SK-N-SH (cell line): ENCODE data around the gene ASB18. TPM values are rescaled to one million over a fixed set of nuclear protein-coding genes. Genes with fewer than 3 reads are reported as not detected.

Experiments
- CTCF ChIA-PET: fragments of 300-600, 350-600 bp; formaldehyde crosslinking; extraction: SDS; loops from one replicate; lab custom pipeline; 2021; lab: Yijun Ruan, JAX
- POLR2A ChIA-PET: fragments of 350-600 bp; sonication (Branson Sonifier 250); formaldehyde crosslinking; extraction: SDS; loops from one replicate; lab custom pipeline; 2020; ENCODE audit warnings: antibody characterized with exemption, inconsistent platforms; lab: Yijun Ruan, JAX
- DNase-seq: peaks from one replicate; pipeline ENCODE4 v3.0.0; 2012
- H2AFZ ChIP-seq: fragments of 200-600 bp; sonication (generic); 2 replicates; pipeline ENCODE4 v1.8.1; 2016; ENCODE audit warnings: antibody characterized with exemption, mild to moderate bottlenecking, low read depth
- H3F3A ChIP-seq: fragments of 200-600 bp; sonication (generic); replicated peaks from 2 replicates; pipeline ENCODE3; 2016; ENCODE audit warnings: antibody characterized with exemption, mild to moderate bottlenecking; ENCODE audit not compliant: insufficient read depth
- H3K27ac ChIP-seq, 2 experiments: fragments of 200-500 bp in 1 of 2; fragments of 200-600 bp in 1 of 2; sonication (Bioruptor generic) in 1 of 2; sonication (generic), shearing (Covaris generic) in 1 of 2; 2 replicates each; pipeline versions ENCODE4 v1.5.1 to v1.6.1; 2014 to 2016; ENCODE audit warnings: low read depth in 2 of 2, inconsistent platforms in 1 of 2, low read length in 1 of 2, mild to moderate bottlenecking in 1 of 2, mixed read lengths in 1 of 2
- H3K27me3 ChIP-seq: fragments of 200-600 bp; sonication (generic), shearing (Covaris generic); 2 replicates; pipeline ENCODE4 v1.6.1; 2016; ENCODE audit warnings: mixed run types; ENCODE audit not compliant: insufficient read depth
- H3K36me3 ChIP-seq, 2 experiments: fragments of 200-500 bp in 1 of 2; fragments of 200-600 bp in 1 of 2; sonication (Bioruptor generic) in 1 of 2; sonication (generic) in 1 of 2; replicated peaks in 1 of 2; 2 replicates each; pipeline versions ENCODE3 to v1.5.1; 2014 to 2016; ENCODE audit warnings: low read length in 1 of 2, mild to moderate bottlenecking in 1 of 2; ENCODE audit not compliant: insufficient read depth in 2 of 2, control insufficient read depth in 1 of 2
- H3K4me1 ChIP-seq, 2 experiments: fragments of 200-500 bp in 1 of 2; fragments of 200-600 bp in 1 of 2; sonication (Bioruptor generic) in 1 of 2; sonication (generic), shearing (Covaris generic) in 1 of 2; 2 replicates each; pipeline versions ENCODE4 v1.5.1 to v1.6.1; 2014 to 2016; ENCODE audit warnings: low read depth in 1 of 2, low read length in 1 of 2, mixed run types in 1 of 2; ENCODE audit not compliant: insufficient read depth in 2 of 2, control insufficient read depth in 1 of 2
- H3K4me2 ChIP-seq: fragments of 200-600 bp; sonication (generic), shearing (Covaris generic); 2 replicates; pipeline ENCODE4 v1.6.1; 2017; ENCODE audit warnings: mixed run types
- H3K4me3 ChIP-seq, 2 experiments: fragments of 200-500 bp in 1 of 2; fragments of 200-600 bp in 1 of 2; sonication (Bioruptor generic) in 1 of 2; sonication (generic), shearing (Covaris generic) in 1 of 2; 2 replicates each; pipeline versions ENCODE4 v1.5.1 to v1.8.1; 2014 to 2016; ENCODE audit warnings: low read depth in 2 of 2, inconsistent platforms in 1 of 2, low read length in 1 of 2, mild to moderate bottlenecking in 1 of 2, mixed read lengths in 1 of 2, moderate library complexity in 1 of 2
- H3K79me2 ChIP-seq: fragments of 200-600 bp; sonication (generic); 2 replicates; pipeline ENCODE4 v1.8.1; 2017; ENCODE audit warnings: mild to moderate bottlenecking; ENCODE audit not compliant: insufficient read depth
- H3K9ac ChIP-seq: fragments of 200-600 bp; sonication (generic); 2 replicates; pipeline ENCODE4 v1.6.1; 2017; ENCODE audit warnings: mixed run types
- H3K9me2 ChIP-seq: fragments of 200-600 bp; sonication (generic); 2 replicates; pipeline ENCODE4 v1.6.1; 2017; ENCODE audit warnings: mixed run types
- H3K9me3 ChIP-seq: fragments of 200-600 bp; sonication (generic); 2 replicates; pipeline ENCODE4 v1.6.1; 2017; ENCODE audit warnings: mixed run types, mild to moderate bottlenecking, moderate library complexity
- H4K20me1 ChIP-seq: fragments of 200-600 bp; sonication (generic); 2 replicates; pipeline ENCODE4 v1.6.1; 2017; ENCODE audit warnings: mild to moderate bottlenecking, mixed run types; ENCODE audit not compliant: insufficient read depth
- CHD2 ChIP-seq: fragments of 150-350 bp; IDR thresholded peaks from 2 replicates; pipeline ENCODE4 v1.6.1; 2018; ENCODE audit warnings: low read length; ENCODE audit not compliant: partially characterized antibody
- EP300 ChIP-seq, 2 experiments: IDR thresholded peaks; 2 replicates each; pipeline versions ENCODE4 v1.4.0 to v1.6.1; 2012; ENCODE audit warnings: borderline replicate concordance in 1 of 2, low read depth in 1 of 2, low read length in 1 of 2
- FOSL2 ChIP-seq: IDR thresholded peaks from 2 replicates; pipeline ENCODE4 v1.4.0; 2012; ENCODE audit warnings: low read depth, mild to moderate bottlenecking, moderate library complexity, borderline replicate concordance
- FOXJ3 ChIP-seq: sonication (generic); formaldehyde crosslinking; IDR thresholded peaks from 2 replicates; pipeline ENCODE4 v1.5.1; 2020; ENCODE audit warnings: mild to moderate bottlenecking, missing genetic modification reagents
- FOXM1 ChIP-seq: IDR thresholded peaks from 2 replicates; pipeline ENCODE4 v1.4.0; 2012; ENCODE audit warnings: low read depth, mild to moderate bottlenecking
- GABPA ChIP-seq: IDR thresholded peaks from 2 replicates; pipeline ENCODE4 v1.4.0; 2012; ENCODE audit warnings: low read depth, mild to moderate bottlenecking
- GATA2 ChIP-seq: sonication (generic); formaldehyde crosslinking; IDR thresholded peaks from 2 replicates; pipeline ENCODE4 v1.5.0; 2020; ENCODE audit warnings: mild to moderate bottlenecking, missing genetic modification reagents
- MEF2A ChIP-seq: IDR thresholded peaks from 2 replicates; pipeline ENCODE4 v1.4.0; 2012; ENCODE audit warnings: low read depth, borderline replicate concordance
- MXI1 ChIP-seq: IDR thresholded peaks from 2 replicates; pipeline ENCODE4 v1.6.1; 2012; ENCODE audit warnings: mild to moderate bottlenecking, low read depth, low read length, improper control_type of control experiment
- NRF1 ChIP-seq: IDR thresholded peaks from 2 replicates; pipeline ENCODE4 v1.6.1; 2012; ENCODE audit warnings: low read depth, mild to moderate bottlenecking, low read length
- POLR2AphosphoS5 ChIP-seq: IDR thresholded peaks from 2 replicates; pipeline ENCODE4 v1.6.1; 2012; ENCODE audit warnings: low read depth, low read length
- RFX5 ChIP-seq: IDR thresholded peaks from 2 replicates; pipeline ENCODE4 v1.6.1; 2012; ENCODE audit warnings: mild to moderate bottlenecking, improper control_type of control experiment, low read length
- SIN3A ChIP-seq: IDR thresholded peaks from 2 replicates; pipeline ENCODE4 v1.6.1; 2012; ENCODE audit warnings: low read depth, mild to moderate bottlenecking, low read length, moderate library complexity, borderline replicate concordance
- TCF12 ChIP-seq: IDR thresholded peaks from 2 replicates; pipeline ENCODE4 v1.4.0; 2012
- TEAD4 ChIP-seq: IDR thresholded peaks from 2 replicates; pipeline ENCODE4 v1.4.0; 2012; ENCODE audit warnings: mild to moderate bottlenecking, borderline replicate concordance; ENCODE audit not compliant: insufficient read depth
- YY1 ChIP-seq: IDR thresholded peaks from 2 replicates; pipeline ENCODE4 v1.4.0; 2012; ENCODE audit warnings: low read depth, mild to moderate bottlenecking
- WGBS: methylation state at CpG from one replicate; pipeline ENCODE4 v1.1.6; 2017; ENCODE audit warnings: low lambda C conversion rate; 5-methylcytosine and 5-hydroxymethylcytosine counted together
- polyA plus RNA-seq, 3 experiments: library from polyadenylated mRNA; depleted of rRNA; stranded (reverse); fragments of >200 nt; gene quantifications; 2 replicates each; pipeline ENCODE4 v1.2.3, GENCODE V29; 2012
- TF ChIP-seq, protein P1 (sequence below): fragments of 150-350 bp; IDR thresholded peaks from 2 replicates; pipeline ENCODE4 v1.6.1; 2017; ENCODE audit warnings: antibody characterized with exemption, low read length, low read depth, borderline replicate concordance
- TF ChIP-seq, protein P2 (sequence below): IDR thresholded peaks from 2 replicates; pipeline ENCODE4; 2012
- TF ChIP-seq, protein P3 (sequence below): fragments of 150-350 bp; IDR thresholded peaks from 2 replicates; pipeline ENCODE4 v1.6.1; 2016; ENCODE audit warnings: mild to moderate bottlenecking, low read depth, low read length
- TF ChIP-seq, protein P4 (sequence below): IDR thresholded peaks from 2 replicates; pipeline ENCODE4 v1.4.0; 2012; ENCODE audit warnings: low read depth

ASB18 gene
- polyA plus RNA-seq, 1 of the 3 experiments (the other 2 are of a cell fraction), result not detected

DNA sequence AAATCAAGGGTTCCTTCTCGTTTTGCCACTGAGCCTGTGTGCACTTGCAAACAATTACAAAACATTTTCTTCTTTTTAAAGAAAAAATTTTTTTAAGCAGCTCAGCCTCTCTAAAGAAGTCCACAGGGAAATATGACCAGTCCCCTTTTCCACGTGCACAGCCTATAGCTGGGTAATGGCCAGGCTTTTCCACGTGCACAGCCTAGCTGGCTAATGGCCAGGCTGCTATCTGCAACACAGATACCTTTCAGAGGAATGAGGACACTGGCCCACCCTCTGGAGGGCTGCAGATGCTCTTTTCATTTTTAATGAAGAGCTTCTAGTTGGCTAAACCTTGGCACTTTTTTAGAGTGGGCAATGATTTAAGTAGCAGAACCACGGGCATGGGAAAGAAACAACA lies 46.3 kb downstream of the ASB18 start:
- POLR2A ChIA-PET, result interaction anchor here (0.6 kb wide), 1 partner anchor 778 kb away, joined by 3 read pairs; no protein-coding TSS in a partner anchor
- no peaks in the 10 kb centered on the region for H4K20me1 ChIP-seq
- no peaks in the 10 kb centered on the region for H3K4me1 ChIP-seq
- no peak overlapping the region for H2AFZ ChIP-seq
- H3K4me2 ChIP-seq, result no peak overlapping the region
- no peaks in the 10 kb centered on the region for H3K9me2 ChIP-seq
- no peaks in the 10 kb centered on the region for H3K9me3 ChIP-seq
- WGBS, result 14% methylated on average over 4 of the region's 4 CpGs
- TF ChIP-seq SIN3A (no peak), MXI1 (peak; percentile 58; the same call in 1 of the 2 replicates)
- no peak overlapping the region for H3K4me3 ChIP-seq
- no peak overlapping the region for H3K9ac ChIP-seq
- peak; percentile 52 for DNase-seq
- no peaks in the 10 kb centered on the region for H3K79me2 ChIP-seq
- no peak overlapping the region for H3K27ac ChIP-seq
- H3F3A ChIP-seq, result no peaks in the 10 kb centered on the region
- H3K36me3 ChIP-seq, result no peaks in the 10 kb centered on the region
- CTCF ChIA-PET, result interaction anchor here (0.5 kb wide), 1 partner anchor 122 kb away, joined by 3 read pairs; no protein-coding TSS in a partner anchor
- no peaks in the 10 kb centered on the region for H3K27me3 ChIP-seq

DNA sequence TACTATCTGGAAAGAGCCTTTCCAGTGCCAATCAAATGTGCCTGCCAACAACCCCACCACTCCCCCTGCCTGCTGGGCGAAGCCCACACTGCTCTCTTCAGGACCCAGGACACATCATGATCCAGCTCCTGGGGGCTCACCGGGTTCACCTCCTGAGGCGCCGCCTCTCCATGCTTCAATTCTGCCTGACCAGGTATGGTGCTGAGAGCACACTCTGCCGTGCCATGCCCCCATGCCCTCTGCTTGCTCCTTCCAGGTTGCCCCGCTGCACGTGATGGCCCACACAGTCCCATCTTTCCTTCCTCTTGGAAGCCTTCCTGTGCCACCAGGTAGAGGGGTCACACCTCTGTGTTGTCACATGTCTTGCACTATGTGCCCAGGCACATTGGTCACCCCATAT lies 47.5 kb downstream of the ASB18 start:
- no peaks in the 10 kb centered on the region for H3K9me3 ChIP-seq
- H3F3A ChIP-seq, result no peaks in the 10 kb centered on the region
- no peak overlapping the region for H2AFZ ChIP-seq
- H3K9ac ChIP-seq, result no peak overlapping the region
- H3K27me3 ChIP-seq, result no peaks in the 10 kb centered on the region
- 59% methylated on average over 7 of the region's 7 CpGs for WGBS
- no peaks in the 10 kb centered on the region for H3K79me2 ChIP-seq
- DNase-seq, result no peak
- POLR2A ChIA-PET, result no interaction called here
- H3K9me2 ChIP-seq, result no peaks in the 10 kb centered on the region
- H3K4me1 ChIP-seq, result no peaks in the 10 kb centered on the region
- TF ChIP-seq TCF12 (no peak), RFX5 (no peak), EP300 (IDR thresholded peaks at IDR 0.05; ENCODE audit: borderline replicate concordance in 1 of 2, low read depth in 1 of 2, low read length in 1 of 2) (no peak), POLR2AphosphoS5 (no peak), MXI1 (no peak), FOXM1 (no peak), CHD2 (no peak), FOSL2 (no peak), FOXJ3 (CRISPR knock-in tag) (no peak), GABPA (no peak), YY1 (no peak), NRF1 (no peak), SIN3A (no peak), MEF2A (no peak), GATA2 (CRISPR knock-in tag) (no peak), TEAD4 (no peak)
- TF ChIP-seq, protein P1, sequence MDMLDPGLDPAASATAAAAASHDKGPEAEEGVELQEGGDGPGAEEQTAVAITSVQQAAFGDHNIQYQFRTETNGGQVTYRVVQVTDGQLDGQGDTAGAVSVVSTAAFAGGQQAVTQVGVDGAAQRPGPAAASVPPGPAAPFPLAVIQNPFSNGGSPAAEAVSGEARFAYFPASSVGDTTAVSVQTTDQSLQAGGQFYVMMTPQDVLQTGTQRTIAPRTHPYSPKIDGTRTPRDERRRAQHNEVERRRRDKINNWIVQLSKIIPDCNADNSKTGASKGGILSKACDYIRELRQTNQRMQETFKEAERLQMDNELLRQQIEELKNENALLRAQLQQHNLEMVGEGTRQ, result no peak
- TF ChIP-seq, protein P2, sequence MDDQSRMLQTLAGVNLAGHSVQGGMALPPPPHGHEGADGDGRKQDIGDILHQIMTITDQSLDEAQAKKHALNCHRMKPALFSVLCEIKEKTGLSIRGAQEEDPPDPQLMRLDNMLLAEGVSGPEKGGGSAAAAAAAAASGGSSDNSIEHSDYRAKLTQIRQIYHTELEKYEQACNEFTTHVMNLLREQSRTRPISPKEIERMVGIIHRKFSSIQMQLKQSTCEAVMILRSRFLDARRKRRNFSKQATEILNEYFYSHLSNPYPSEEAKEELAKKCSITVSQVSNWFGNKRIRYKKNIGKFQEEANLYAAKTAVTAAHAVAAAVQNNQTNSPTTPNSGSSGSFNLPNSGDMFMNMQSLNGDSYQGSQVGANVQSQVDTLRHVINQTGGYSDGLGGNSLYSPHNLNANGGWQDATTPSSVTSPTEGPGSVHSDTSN, result no peak
- TF ChIP-seq, protein P3, sequence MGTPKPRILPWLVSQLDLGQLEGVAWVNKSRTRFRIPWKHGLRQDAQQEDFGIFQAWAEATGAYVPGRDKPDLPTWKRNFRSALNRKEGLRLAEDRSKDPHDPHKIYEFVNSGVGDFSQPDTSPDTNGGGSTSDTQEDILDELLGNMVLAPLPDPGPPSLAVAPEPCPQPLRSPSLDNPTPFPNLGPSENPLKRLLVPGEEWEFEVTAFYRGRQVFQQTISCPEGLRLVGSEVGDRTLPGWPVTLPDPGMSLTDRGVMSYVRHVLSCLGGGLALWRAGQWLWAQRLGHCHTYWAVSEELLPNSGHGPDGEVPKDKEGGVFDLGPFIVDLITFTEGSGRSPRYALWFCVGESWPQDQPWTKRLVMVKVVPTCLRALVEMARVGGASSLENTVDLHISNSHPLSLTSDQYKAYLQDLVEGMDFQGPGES, result no peak
- TF ChIP-seq, protein P4, sequence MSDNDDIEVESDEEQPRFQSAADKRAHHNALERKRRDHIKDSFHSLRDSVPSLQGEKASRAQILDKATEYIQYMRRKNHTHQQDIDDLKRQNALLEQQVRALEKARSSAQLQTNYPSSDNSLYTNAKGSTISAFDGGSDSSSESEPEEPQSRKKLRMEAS, result no peak
- H3K4me2 ChIP-seq, result no peak overlapping the region
- H4K20me1 ChIP-seq, result no peaks in the 10 kb centered on the region
- no peak overlapping the region for H3K27ac ChIP-seq
- CTCF ChIA-PET, result interaction anchor here (1.0 kb wide), 1 partner anchor 36 kb away, joined by 3 read pairs; no protein-coding TSS in a partner anchor
- H3K36me3 ChIP-seq, result no peaks in the 10 kb centered on the region
- no peak overlapping the region for H3K4me3 ChIP-seq
